Activated naive CD4-positive, alpha-beta T cell treated with anti-CD3 and anti-CD28 coated beads for 36 hours (primary cell): Measurements from ENCODE around the gene FAM193B. TPM values are rescaled to one million over a fixed set of nuclear protein-coding genes. Genes with fewer than 3 reads are reported as not detected.
A peak's percentile ranks its signal among the peaks of the same experiment; 100 is the strongest.
"Not testable (repeated sequence)": the region's sequence is repeated elsewhere in the genome, so short reads cannot be mapped to it uniquely, and the experiment has no call there.

Source experiments
- CTCF ChIA-PET: fragments of 350-600 bp; sonication (Branson Sonifier 250); formaldehyde crosslinking; loops from one replicate; lab custom pipeline; 2021; ENCODE audit warnings: antibody characterized with exemption; lab: Charles Lee
- DNase-seq: peaks from one replicate; pipeline ENCODE4 v3.0.0-alpha.2; 2020
- H3K27ac Mint-ChIP-seq: one replicate; pipeline ENCODE4 v1.8.0; 2021; ENCODE audit warnings: mild to moderate bottlenecking, mixed read lengths
- H3K27me3 Mint-ChIP-seq: one replicate; pipeline ENCODE4 v1.8.0; 2021; ENCODE audit warnings: low read depth, mixed read lengths
- H3K36me3 Mint-ChIP-seq: one replicate; pipeline ENCODE4 v1.8.0; 2021; ENCODE audit warnings: low read depth, mixed read lengths
- H3K4me1 Mint-ChIP-seq: one replicate; pipeline ENCODE4 v1.8.0; 2021; ENCODE audit warnings: low read depth, mixed read lengths
- H3K4me3 Mint-ChIP-seq: one replicate; pipeline ENCODE4 v1.8.0; 2021; ENCODE audit warnings: mild to moderate bottlenecking, moderate library complexity, mixed read lengths
- H3K9me3 Mint-ChIP-seq: one replicate; pipeline ENCODE4 v1.8.0; 2021; ENCODE audit warnings: mixed read lengths
- intact Hi-C: fragments of 100-400 bp; cut with micrococcal nuclease; formaldehyde crosslinking; loops from one replicate; pipeline ENCODE4 v1.15.1; 2023
- total RNA-seq, 2 experiments: library from RNA; stranded (reverse); gene quantifications; one replicate each; pipeline ENCODE4 v1.2.3, GENCODE V29; 2021

FAM193B gene
- total RNA-seq, 2 experiments from 2014 or later: 87.4 to 87.8 TPM

DNA sequence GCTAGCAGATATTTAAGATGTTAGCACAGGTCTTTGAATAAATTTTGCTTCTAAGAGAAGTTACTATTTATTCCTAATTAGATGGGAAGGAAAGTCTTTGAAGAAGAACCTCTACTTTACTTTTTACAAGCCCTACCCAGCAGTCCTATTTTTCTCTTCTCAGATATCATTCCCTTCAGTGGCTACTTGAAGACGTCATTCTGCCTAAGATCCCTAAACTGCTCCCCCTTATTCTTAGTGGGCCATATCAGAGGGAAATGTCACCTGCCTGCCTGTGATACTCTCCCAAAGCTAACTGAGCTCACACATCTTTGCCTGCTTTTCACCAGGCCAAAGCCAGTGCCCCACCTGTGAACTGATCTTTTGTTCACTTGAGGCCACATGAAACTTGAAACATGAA, 21.1 kb upstream of the FAM193B start:
- no peak overlapping the region for H3K27ac Mint-ChIP-seq
- H3K4me3 Mint-ChIP-seq: no peak overlapping the region
- CTCF ChIA-PET: no interaction called here
- DNase-seq: no peak
- intact Hi-C loops: no loop called here
- no peaks in the 10 kb centered on the region for H3K36me3 Mint-ChIP-seq
- H3K9me3 Mint-ChIP-seq: no peaks in the 10 kb centered on the region
- no peaks in the 10 kb centered on the region for H3K27me3 Mint-ChIP-seq
- no peaks in the 10 kb centered on the region for H3K4me1 Mint-ChIP-seq

DNA sequence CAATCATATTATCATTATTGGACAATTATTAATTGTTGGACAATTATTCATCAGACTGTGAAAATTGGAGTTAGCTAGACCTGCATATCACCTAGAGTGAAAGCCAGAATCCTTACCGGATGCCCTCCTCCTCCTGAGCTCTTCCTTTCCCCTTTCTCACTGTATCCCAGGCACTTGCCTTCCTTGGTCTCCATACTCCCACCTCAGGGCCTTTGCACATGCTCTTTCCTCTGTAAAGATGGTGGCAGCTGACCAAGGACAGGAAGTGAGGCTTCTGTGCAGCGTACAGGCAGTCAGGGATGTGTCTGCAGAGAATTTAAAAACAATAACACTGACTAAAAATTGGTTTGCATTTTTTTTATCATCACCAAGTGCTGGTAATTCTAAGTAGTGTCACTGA, 15.5 kb upstream of the FAM193B start:
- intact Hi-C loops: no loop called here
- no peak for DNase-seq
- no peaks in the 10 kb centered on the region for H3K27me3 Mint-ChIP-seq
- no peaks in the 10 kb centered on the region for H3K36me3 Mint-ChIP-seq
- H3K9me3 Mint-ChIP-seq: no peaks in the 10 kb centered on the region
- CTCF ChIA-PET: no interaction called here
- no peak overlapping the region for H3K27ac Mint-ChIP-seq
- no peak overlapping the region for H3K4me3 Mint-ChIP-seq
- H3K4me1 Mint-ChIP-seq: no peaks in the 10 kb centered on the region

DNA sequence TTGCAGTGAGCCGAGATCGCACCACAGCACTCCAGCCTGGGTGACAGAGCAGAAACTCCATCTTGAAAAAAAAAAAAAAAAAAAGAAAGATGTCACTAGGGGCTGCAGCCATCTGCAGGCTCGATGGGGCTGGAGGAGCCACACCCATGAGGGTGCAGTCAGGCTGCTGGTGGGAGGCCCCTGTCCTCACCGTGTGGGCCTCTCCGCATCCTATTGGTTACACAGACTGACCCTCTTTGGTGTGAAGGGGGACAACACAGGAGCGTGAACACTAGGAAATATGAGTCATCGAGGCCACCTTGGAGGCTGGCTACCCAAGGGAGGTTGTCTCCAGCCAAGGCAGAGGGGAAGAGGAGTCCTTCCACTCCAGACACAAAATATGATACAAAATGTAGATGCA, 14.0 kb upstream of the FAM193B start:
- H3K27ac Mint-ChIP-seq: no peak overlapping the region
- DNase-seq: no peak
- H3K4me1 Mint-ChIP-seq: no peaks in the 10 kb centered on the region
- no peaks in the 10 kb centered on the region for H3K27me3 Mint-ChIP-seq
- H3K9me3 Mint-ChIP-seq: no peaks in the 10 kb centered on the region
- H3K4me3 Mint-ChIP-seq: no peak overlapping the region
- no peaks in the 10 kb centered on the region for H3K36me3 Mint-ChIP-seq
- CTCF ChIA-PET: no interaction called here
- intact Hi-C loops: no loop called here

DNA sequence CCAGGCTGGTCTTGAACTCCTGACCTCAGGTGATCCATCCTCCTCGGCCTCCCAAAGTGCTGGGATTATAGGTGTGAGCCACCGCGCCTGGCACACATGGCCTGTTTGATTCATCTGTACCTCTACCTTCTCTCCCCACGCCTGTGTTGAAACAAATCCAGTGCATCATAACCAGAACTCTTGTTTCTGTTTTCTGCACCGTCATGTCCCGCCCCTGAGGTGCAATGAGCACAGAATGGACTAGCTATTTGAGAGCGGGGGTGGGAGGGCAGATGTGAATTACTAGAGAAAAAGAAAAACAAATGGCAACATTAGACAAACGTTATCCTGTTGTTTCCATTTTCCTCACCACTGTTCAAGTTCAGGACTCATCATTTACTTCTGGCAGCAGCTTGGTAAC, 10.7 kb upstream of the FAM193B start:
- H3K27ac Mint-ChIP-seq: no peak overlapping the region
- H3K4me3 Mint-ChIP-seq: no peak overlapping the region
- CTCF ChIA-PET: interaction anchor here (0.6 kb wide), 1 partner anchor 15 kb away, joined by 3 read pairs; no protein-coding TSS in a partner anchor
- H3K27me3 Mint-ChIP-seq: no peaks in the 10 kb centered on the region
- intact Hi-C loops: no loop called here
- H3K36me3 Mint-ChIP-seq: no peaks in the 10 kb centered on the region
- no peaks in the 10 kb centered on the region for H3K4me1 Mint-ChIP-seq
- no peak for DNase-seq
- no peaks in the 10 kb centered on the region for H3K9me3 Mint-ChIP-seq

DNA sequence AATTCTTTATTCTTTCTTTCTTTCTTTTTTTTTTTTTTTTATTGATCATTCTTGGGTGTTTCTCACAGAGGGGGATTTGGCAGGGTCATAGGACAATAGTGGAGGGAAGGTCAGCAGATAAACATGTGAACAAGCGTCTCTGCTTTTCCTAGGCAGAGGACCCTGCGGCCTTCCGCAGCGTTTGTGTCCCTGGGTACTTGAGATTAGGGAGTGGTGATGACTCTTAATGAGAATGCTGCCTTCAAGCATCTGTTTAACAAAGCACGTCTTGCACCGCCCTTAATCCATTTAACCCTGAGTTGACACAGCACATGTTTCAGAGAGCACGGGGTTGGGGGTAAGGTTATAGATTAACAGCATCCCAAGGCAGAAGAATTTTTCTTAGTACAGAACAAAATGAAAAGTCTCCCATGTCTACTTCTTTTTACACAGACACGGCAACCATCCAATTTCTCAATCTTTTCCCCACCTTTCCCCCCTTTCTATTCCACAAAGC, 5.1 kb upstream of the FAM193B start:
- H3K36me3 Mint-ChIP-seq, H3K27me3 Mint-ChIP-seq, CTCF ChIA-PET, H3K4me3 Mint-ChIP-seq, H3K9me3 Mint-ChIP-seq, intact Hi-C loops, H3K27ac Mint-ChIP-seq, DNase-seq: not testable (repeated sequence)
- H3K4me1 Mint-ChIP-seq: peaks cover 10% of the 10 kb centered on the region

DNA sequence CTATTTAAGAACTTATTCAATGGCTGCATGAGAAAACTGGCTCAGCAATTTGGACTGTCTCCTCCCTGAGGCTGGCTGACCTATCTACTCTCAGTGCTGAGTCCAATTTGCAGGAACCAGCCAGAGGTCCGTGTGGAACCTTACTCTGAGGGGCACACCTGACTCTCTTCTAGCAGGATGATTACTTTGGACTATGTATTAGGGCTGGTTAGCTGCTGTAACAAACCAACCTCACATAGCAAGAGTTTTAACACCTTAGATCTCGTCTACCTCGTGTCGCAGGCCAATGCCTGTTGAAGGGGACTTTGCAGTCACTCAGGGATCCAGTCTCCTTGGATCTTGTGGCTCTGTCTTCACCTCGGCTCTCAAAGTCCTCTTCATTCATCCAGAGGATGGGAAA, 3.4 kb upstream of the FAM193B start:
- Mint-ChIP-seq H3K27me3 (no peaks in the 10 kb centered on the region), H3K4me3 (no peak overlapping the region), H3K36me3 (peaks cover 1% of the 10 kb centered on the region), H3K4me1 (peaks cover 17% of the 10 kb centered on the region), H3K27ac (no peak overlapping the region), H3K9me3 (no peaks in the 10 kb centered on the region)
- CTCF ChIA-PET: interaction anchor here (0.6 kb wide), 1 partner anchor 486 kb away, joined by 3 read pairs; no protein-coding TSS in a partner anchor
- DNase-seq: no peak
- intact Hi-C loops: no loop called here

DNA sequence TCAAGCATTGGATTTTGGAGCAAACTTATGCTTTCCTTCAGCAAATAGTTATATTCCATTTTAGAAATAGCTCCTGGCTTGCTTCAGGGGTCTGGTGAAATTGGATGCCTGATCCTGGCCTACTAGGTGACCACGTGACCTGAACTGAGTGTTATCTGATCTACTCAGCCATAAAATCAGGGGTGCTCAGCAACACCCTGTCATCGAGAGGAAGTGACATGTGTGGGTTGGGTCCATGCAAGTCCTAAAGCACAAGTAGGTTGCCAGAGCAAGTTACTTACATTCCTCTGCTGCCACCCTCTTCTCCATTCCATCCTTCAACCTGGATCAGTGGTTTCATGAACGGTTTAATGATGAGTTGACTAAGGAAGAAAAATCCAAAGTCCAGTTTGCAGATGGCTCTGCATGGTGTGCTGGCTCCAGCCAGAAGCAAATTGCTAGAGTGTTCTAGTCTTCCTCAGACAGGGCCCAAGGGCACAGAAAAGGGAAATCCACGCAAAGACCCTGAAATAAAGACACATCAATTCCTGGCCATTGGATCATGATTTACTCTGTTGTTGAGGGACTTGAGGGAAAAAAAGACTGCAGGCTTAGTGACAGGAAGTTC, 2.8 kb upstream of the FAM193B start:
- Mint-ChIP-seq H3K4me3 (no peak overlapping the region), H3K9me3 (no peaks in the 10 kb centered on the region), H3K27ac (no peak overlapping the region), H3K36me3 (peaks cover 3% of the 10 kb centered on the region), H3K4me1 (peaks cover 22% of the 10 kb centered on the region), H3K27me3 (no peaks in the 10 kb centered on the region)
- CTCF ChIA-PET: interaction anchor here (0.7 kb wide), 1 partner anchor 15 kb away, joined by 3 read pairs; no protein-coding TSS in a partner anchor
- intact Hi-C loops: no loop called here
- no peak for DNase-seq

DNA sequence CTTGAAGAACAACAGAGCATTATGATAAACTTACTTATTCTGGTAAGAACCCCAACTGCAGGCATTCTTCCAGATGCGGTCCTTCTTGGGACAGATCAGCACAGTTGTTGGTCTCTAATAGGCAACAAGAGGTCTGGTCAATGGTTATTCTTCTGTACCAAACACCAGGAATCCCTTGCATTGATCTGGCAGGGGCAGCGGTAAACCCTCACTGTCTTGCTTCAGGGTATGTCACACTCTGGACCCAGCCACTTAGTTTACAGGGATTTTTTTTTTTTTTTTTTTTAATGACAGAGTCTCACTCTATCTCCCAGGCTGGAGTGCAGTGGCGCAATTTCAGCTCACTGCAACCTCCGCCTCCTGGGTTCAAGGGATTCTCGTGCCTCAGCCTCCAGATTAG, 1.3 kb upstream of the FAM193B start:
- no peak overlapping the region for H3K4me3 Mint-ChIP-seq
- intact Hi-C loops: no loop called here

DNA sequence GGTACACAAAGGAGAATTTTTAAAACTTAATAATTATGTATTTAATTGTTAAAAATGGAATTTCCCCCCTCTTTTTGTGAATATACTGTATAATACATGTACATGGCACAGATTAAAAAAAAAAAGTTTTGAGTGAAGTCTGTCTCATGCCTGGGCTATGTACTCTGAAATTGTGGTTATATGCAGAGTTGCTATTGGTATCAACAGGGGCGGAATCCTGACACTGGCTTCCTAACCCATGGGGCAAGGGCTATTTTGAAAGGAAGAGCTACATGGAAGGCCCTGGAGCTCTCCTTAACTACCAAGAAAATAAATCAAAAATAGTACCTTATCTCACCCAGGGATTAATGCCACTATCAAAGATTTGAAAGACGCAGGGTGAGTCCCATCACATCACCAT, 865 bp upstream of the FAM193B start:
- Mint-ChIP-seq H3K4me3 (peak overlapping the region; percentile 80), H3K4me1 (peaks cover 24% of the 10 kb centered on the region), H3K9me3 (no peaks in the 10 kb centered on the region), H3K27me3 (no peaks in the 10 kb centered on the region), H3K27ac (no peak overlapping the region), H3K36me3 (peaks cover 8% of the 10 kb centered on the region)
- no peak for DNase-seq
- CTCF ChIA-PET: no interaction called here
- intact Hi-C loops: no loop called here

More for the DNA sequence above, 1.3 kb upstream of the FAM193B start:
- H3K4me1 Mint-ChIP-seq: peaks cover 24% of the 10 kb centered on the region
- H3K9me3 Mint-ChIP-seq: no peaks in the 10 kb centered on the region
- CTCF ChIA-PET: no interaction called here
- H3K36me3 Mint-ChIP-seq: peaks cover 6% of the 10 kb centered on the region
- H3K27me3 Mint-ChIP-seq: no peaks in the 10 kb centered on the region
- no peak overlapping the region for H3K27ac Mint-ChIP-seq
- no peak for DNase-seq

DNA sequence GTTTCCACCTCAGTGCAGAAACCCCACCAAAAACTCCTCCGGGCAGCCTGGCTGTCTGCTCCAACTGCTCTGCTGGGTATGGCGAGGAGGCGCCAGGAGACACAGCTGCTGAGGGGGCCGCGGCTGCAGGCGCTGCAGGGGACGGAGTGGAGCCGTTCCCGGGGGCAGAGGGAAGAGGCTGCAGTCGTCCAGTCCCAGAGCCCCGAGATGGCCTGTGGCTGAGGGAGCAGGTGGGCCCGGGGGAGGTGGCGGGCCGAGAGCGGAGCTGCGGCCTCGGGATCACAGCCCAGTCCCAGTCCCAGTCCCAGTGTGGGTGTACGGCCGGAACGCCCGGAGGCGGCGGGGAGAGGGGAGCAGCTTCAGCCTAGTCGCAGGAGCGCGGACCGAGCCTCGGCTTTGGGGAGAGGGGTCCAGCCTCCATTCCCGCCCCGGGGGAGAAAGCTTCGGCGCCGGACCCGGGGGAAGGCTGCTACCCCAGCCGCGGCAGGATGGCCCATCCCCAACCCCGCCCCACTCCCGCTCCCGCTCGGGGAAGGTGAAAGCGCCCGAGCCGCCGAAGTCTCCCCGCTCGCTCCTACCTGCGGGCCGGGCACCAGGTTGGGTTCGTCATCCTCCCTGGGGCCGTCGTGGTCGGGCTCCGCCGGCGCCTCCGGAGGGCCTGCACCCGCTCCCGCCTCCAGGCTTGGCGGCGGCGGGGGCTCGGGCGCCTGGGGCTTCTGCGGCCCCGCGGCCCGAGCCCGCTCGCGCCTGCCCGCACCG, 513 bp downstream of the FAM193B start:
- H3K4me3 Mint-ChIP-seq: peak overlapping the region; percentile 69
- no peaks in the 10 kb centered on the region for H3K9me3 Mint-ChIP-seq
- peaks cover 10% of the 10 kb centered on the region for H3K36me3 Mint-ChIP-seq
- CTCF ChIA-PET: no interaction called here
- H3K4me1 Mint-ChIP-seq: peaks cover 24% of the 10 kb centered on the region
- H3K27me3 Mint-ChIP-seq: no peaks in the 10 kb centered on the region
- H3K27ac Mint-ChIP-seq: no peak overlapping the region
- intact Hi-C loops: loop anchor here (1.0 kb wide), 3 partner anchors 37 to 57 kb away; partner anchors contain the start of genes PDLIM7 and TMED9
- DNase-seq: peak; percentile 63

DNA sequence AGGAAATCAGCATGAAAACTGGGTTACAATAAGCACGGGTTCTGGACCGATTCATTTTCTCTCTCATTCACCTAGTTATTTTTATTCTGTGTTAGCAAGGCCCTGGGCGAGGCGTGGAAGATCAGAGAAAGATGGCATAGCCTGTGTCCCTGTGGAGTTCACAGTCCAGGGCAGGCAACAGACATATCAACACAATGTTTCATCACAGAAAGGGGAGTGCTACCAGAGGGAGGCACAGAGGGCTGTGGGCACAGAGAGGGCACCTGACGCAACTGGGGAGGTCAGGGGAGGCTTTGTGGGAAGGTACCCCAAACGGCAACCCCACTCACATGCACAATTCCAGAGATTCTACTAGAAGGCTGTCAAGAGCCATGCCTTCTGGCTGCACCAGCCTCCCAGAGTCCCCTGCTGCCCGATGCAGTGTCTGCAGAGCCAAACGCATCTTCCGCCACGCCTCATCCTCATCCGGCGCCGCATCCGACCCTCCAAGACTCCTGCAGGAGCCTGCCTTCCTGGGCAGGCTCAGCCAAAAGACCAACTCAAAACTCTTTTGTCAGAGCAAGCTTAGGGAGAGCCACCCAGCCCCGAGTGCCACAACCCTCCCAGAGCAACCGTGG, 1.4 kb downstream of the FAM193B start:
- no peak for DNase-seq
- H3K27me3 Mint-ChIP-seq: no peaks in the 10 kb centered on the region
- peaks cover 10% of the 10 kb centered on the region for H3K36me3 Mint-ChIP-seq
- H3K9me3 Mint-ChIP-seq: no peaks in the 10 kb centered on the region
- peaks cover 26% of the 10 kb centered on the region for H3K4me1 Mint-ChIP-seq
- no peak overlapping the region for H3K27ac Mint-ChIP-seq
- CTCF ChIA-PET: no interaction called here
- intact Hi-C loops: no loop called here
- H3K4me3 Mint-ChIP-seq: peak overlapping the region; percentile 69

DNA sequence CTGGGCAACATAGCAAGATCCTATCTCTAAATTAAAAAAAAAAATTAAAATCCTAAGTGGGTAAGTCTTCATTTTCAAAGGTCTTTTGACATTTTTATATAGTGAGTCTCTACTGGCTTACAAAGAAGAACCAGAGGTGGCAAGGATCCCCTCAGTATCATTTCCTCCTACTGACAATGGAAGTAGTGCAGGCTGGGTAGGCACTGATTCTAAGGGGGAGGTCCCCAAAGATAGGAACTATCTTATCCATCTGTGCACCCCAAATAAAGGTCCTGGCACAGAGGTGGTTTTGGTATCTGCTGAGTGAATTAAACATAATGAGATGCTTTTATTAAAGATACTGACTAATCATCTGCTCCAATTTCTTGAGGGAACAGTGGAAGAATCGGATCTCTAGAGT, 4.2 kb downstream of the FAM193B start:
- Mint-ChIP-seq H3K27me3 (no peaks in the 10 kb centered on the region), H3K36me3 (peaks cover 12% of the 10 kb centered on the region), H3K9me3 (no peaks in the 10 kb centered on the region), H3K27ac (no peak overlapping the region), H3K4me3 (no peak overlapping the region), H3K4me1 (peaks cover 37% of the 10 kb centered on the region)
- no peak for DNase-seq
- intact Hi-C loops: no loop called here
- CTCF ChIA-PET: interaction anchor here (2.5 kb wide), 1 partner anchor 49 kb away, joined by 8 read pairs; no protein-coding TSS in a partner anchor
